WI38 (cell line): ENCODE measurements around the gene GLCE.

Experiments
- H3K4me3 ChIP-seq: 2 replicates; pipeline ENCODE4 v1.5.1; 2011; ENCODE audit warnings: low read depth, mild to moderate bottlenecking, control low read depth, low read length
- TF ChIP-seq, protein P1 (sequence below): IDR thresholded peaks from 2 replicates; pipeline ENCODE4 v1.5.1; 2012; ENCODE audit warnings: low read depth, mild to moderate bottlenecking, control low read depth, low read length

The GLCE gene

DNA sequence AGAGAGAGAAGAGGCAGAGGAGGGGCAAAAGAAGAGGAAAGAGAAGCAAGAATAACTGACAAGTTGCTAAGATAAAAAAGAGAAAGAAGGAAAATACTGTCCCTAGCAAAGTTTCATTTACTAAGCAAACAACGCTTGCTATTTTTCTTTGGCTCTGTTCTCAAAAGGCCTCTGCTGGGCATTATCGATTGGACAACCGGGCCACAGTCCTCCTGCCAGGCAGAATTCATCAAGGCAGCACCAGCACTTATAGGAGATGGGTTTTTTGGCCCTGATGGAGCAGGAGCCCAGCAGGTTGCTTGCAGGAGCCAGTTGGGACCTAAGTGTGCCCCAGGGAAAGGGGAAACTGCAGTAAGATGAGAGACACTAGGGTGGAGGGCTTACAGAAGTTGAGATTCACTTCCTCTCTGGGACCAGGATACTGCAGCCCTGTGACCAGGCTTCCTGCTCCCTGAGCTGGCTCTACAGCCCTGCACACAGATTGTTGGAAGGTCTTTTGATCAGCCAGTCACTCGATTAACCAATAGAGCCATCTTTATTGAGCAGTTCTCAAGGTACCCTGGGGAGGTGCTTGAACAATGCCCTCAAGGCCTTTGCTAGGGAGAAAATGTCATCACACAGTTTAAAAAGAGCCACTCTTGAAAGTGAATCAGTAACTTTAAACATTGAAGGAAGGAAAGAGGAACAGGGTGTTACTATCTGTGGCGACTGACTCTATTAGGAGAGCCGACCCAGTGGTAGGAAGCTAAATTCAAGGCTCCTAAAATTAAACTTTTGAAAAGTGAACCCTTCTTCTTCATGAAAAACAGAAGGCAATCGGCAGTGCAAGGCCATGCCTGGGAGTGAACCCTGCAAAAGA is 28.8 kb upstream of the GLCE start:
- TF ChIP-seq, protein P1, sequence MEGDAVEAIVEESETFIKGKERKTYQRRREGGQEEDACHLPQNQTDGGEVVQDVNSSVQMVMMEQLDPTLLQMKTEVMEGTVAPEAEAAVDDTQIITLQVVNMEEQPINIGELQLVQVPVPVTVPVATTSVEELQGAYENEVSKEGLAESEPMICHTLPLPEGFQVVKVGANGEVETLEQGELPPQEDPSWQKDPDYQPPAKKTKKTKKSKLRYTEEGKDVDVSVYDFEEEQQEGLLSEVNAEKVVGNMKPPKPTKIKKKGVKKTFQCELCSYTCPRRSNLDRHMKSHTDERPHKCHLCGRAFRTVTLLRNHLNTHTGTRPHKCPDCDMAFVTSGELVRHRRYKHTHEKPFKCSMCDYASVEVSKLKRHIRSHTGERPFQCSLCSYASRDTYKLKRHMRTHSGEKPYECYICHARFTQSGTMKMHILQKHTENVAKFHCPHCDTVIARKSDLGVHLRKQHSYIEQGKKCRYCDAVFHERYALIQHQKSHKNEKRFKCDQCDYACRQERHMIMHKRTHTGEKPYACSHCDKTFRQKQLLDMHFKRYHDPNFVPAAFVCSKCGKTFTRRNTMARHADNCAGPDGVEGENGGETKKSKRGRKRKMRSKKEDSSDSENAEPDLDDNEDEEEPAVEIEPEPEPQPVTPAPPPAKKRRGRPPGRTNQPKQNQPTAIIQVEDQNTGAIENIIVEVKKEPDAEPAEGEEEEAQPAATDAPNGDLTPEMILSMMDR, result no peak
- no peak overlapping the region for H3K4me3 ChIP-seq

DNA sequence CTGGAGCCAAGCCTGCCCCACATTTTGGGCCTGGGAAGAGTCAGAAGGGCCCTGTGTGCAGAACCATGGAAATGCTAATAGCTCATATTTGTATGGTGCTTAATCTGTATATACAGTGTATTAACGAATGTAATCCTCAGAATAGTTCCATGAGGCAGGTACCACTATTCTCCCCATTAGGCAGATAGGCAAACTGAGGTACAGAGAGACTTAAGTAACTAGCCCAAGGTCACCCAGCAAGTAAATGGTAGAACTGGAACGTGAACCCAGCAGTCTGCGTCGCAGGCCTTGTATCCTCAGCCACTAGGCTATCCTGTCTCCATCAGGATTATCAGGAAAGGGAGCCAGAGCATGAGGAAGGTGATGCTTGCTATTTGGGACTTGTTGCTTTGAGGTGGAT is 28.0 kb upstream of the GLCE start:
- TF ChIP-seq, protein P1, result no peak
- H3K4me3 ChIP-seq, result no peak overlapping the region

DNA sequence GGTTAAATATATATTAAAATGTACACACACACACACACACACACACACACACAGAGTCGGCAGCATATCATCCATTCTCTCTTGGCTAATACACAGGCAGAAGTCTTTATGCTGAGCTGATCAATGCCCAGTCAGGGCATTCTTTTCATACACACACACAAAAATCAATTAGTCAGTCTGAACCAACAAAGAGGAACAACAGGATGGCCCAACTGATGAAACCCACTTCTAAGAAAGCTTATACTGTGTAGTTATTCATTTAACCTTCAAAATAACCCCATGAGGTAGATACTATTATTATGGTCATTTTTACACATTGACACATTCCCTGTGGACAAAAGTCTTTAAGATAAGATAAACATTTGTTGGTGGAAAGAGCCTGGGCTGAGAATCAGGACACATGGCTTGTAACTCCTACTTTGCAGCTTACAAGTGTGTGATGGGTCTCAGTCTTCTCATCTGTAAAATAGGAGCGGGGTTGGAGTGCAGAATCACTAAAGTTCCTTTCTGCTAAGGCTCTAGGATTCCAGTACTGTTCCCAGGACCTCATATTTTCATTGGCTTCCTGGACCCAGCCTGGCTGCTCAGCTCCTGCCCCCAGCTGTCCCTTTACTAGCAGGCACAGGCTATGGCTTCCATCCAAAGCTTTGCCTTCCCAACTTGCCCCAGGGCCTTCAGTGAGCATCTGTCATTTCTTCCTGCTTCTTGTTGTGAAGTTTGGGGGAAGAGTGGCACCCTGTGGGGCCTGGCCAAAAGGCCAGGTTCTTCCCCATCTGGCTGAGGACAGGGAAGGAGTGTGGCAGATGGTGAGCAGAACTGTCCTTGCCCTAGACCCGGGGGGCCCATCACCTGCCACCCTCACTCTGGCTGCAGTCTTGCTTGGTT is 27.2 kb upstream of the GLCE start:
- TF ChIP-seq, protein P1, result no peak
- H3K4me3 ChIP-seq, result no peak overlapping the region

DNA sequence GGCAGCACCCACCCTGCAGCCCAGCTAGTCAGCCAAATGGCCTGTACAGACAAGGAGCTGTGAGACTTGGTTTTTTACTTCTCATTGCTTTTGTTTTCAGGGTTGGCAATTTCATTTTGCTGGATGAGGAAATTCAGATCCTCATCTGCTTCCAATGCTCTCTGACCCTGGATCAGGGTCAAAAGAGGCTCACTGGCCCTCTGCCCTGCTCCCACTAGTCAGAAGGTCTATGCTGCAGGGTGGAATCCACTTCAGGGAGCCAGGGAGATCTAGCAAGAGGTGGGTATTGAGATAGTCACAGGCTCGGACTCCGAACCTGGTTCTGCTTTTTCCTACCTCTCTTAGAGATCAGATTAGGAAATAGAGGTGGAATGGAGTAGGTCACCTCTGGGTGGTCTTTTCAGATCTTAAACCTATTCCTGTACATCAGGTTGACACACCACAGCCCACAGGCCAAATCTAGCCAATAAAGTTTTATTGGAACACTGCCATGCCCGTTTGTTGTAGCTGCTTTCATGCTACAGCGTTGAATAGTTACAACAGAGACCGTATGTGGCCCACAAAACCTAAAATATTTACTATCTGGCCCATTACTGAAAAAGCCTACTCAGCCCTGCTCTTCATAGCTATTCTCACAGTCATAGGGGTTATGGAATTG is 26.4 kb upstream of the GLCE start:
- H3K4me3 ChIP-seq, result no peak overlapping the region
- TF ChIP-seq, protein P1, result no peak

DNA sequence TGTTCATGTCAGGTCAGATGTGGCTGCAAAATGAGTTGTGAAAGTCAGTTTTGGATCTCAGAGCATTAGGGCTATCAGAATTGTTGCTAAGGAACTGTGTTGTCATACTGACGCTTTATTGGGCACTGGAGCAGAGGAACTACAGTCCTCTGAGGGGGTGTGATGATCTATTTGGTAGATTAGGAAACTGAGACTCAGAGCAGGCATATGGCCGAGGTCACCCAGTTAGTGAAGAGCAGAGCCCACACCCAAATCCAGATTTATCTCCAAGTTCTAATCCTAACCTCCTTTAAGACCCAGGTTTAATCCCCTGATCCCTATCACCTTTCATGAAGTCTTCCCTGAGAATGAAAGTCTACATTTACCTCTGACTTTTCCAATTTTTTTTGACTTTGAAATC is 25.6 kb upstream of the GLCE start:
- TF ChIP-seq, protein P1, result no peak
- H3K4me3 ChIP-seq, result no peak overlapping the region

- TF ChIP-seq, protein P1, result no peak
These were observed 24.9 kb upstream of the GLCE start for GRCh38 chr15:69135499-69135898.

More at GRCh38 chr15:69135499-69135898, 24.9 kb upstream of the GLCE start:
- no peak overlapping the region for H3K4me3 ChIP-seq
